Stimulated activated CD8-positive, alpha-beta memory T cell treated with anti-CD3 and anti-CD28 coated beads, Interleukin-4, amount 100 ng/mL, for 4 hours (primary cell): ENCODE measurements around the gene KRTAP16-1.
A peak's percentile ranks its signal among the peaks of the same experiment; 100 is the strongest.

ENCODE experiments used
- DNase-seq, 2 donors: peaks; one replicate each; pipeline ENCODE4 v3.0.0-alpha.2; 2020; ENCODE audit warnings: low read depth in 2 of 2, low spot score in 1 of 2

KRTAP16-1 gene

GRCh38 chr17:41331606-41332005, 22.5 kb upstream of the KRTAP16-1 start:
- DNase-seq = no peak

- no peak for DNase-seq
Measured at GRCh38 chr17:41329279-41329948, 20.3 kb upstream of the KRTAP16-1 start.

GRCh38 chr17:41328207-41328606, 19.1 kb upstream of the KRTAP16-1 start:
- DNase-seq = no peak

GRCh38 chr17:41327411-41328120, 18.5 kb upstream of the KRTAP16-1 start:
- no peak for DNase-seq

GRCh38 chr17:41326173-41327145, 17.4 kb upstream of the KRTAP16-1 start:
- DNase-seq = no peak

- no peak for DNase-seq
Measured at GRCh38 chr17:41325611-41326010, 16.5 kb upstream of the KRTAP16-1 start.

GRCh38 chr17:41325126-41325525, 16.0 kb upstream of the KRTAP16-1 start:
- DNase-seq = no peak

- no peak for DNase-seq
Measured at GRCh38 chr17:41324180-41325075, 15.3 kb upstream of the KRTAP16-1 start.

GRCh38 chr17:41322903-41323895, 14.1 kb upstream of the KRTAP16-1 start:
- DNase-seq = no peak

- no peak for DNase-seq
Measured at GRCh38 chr17:41322094-41322902, 13.2 kb upstream of the KRTAP16-1 start.

GRCh38 chr17:41318231-41318630, 9.1 kb upstream of the KRTAP16-1 start:
- no peak for DNase-seq

- DNase-seq = no peak
Measured at GRCh38 chr17:41315814-41316445, 6.8 kb upstream of the KRTAP16-1 start.

GRCh38 chr17:41315204-41315794, 6.2 kb upstream of the KRTAP16-1 start, which contains the start of gene KRTAP17-1:
Gene KRTAP17-1, minus strand, starts transcription at chr17:41315710. Its CDS starts 60 bp downstream, at chr17:41315650.
- no peak for DNase-seq

- no peak for DNase-seq
Measured at GRCh38 chr17:41311111-41311510, 2.0 kb upstream of the KRTAP16-1 start.

- peak in 1 of 2 donors; percentile 42 for DNase-seq
Measured at GRCh38 chr17:41308251-41308917, 725 bp downstream of the KRTAP16-1 start.

- no peak for DNase-seq
Measured at GRCh38 chr17:41307647-41308046, 1.5 kb downstream of the KRTAP16-1 start.

GRCh38 chr17:41304091-41304490, 5.0 kb downstream of the KRTAP16-1 start:
- DNase-seq = no peak
